ENCODE data around the gene TMEM51. TPM values are rescaled to one million over a fixed set of nuclear protein-coding genes. Genes with fewer than 3 reads are reported as not detected.
A peak's percentile ranks its signal among the peaks of the same experiment; 100 is the strongest.

Gene TMEM51
- total RNA-seq, 2 donors from 2014 or later, result 4.3 to 6.4 TPM

GRCh38 chr1:15251857-15252835, 98.6 kb downstream of the TMEM51 start:
- DNase-seq (ENCODE audit: low spot score), result no peak
- intact Hi-C loops (cut with DNase I), result no loop called here

GRCh38 chr1:15254559-15254958, 101.0 kb downstream of the TMEM51 start:
- intact Hi-C loops (cut with DNase I), result no loop called here

GRCh38 chr1:15255582-15256149, 102.1 kb downstream of the TMEM51 start:
- DNase-seq (ENCODE audit: low spot score), result no peak
- intact Hi-C loops (cut with DNase I), result no loop called here

More at GRCh38 chr1:15254559-15254958, 101.0 kb downstream of the TMEM51 start:
- DNase-seq (ENCODE audit: low spot score), result no peak

- DNase-seq (ENCODE audit: low spot score), result no peak
- intact Hi-C loops (cut with DNase I), result no loop called here
Measured at GRCh38 chr1:15256584-15256983, 103.0 kb downstream of the TMEM51 start.

- DNase-seq (ENCODE audit: low spot score), result no peak
- intact Hi-C loops (cut with DNase I), result no loop called here
Measured at GRCh38 chr1:15257309-15257708, 103.8 kb downstream of the TMEM51 start.

- DNase-seq (ENCODE audit: low spot score), result no peak
- intact Hi-C loops (cut with DNase I), result no loop called here
Measured at GRCh38 chr1:15258833-15259621, 105.5 kb downstream of the TMEM51 start.

DNA sequence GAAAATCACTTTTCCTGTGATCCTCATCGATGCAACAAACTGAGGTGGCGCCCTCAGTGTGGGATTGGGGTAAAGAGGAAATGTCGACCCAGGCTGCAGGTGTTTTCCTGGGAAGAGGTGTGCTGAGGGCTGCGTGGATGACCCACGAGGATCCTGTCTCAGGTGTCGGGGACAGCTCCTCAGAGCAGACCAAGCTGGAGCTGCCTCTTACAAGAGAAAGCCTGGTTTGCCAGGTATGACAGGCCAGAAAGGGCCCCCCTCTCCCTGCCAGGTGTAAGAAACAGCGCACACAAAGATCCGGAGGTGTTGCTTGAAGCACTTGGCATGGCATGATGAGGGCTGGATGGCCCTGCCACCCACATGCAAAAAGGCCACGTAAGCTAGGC, 106.1 kb downstream of the TMEM51 start:
- peak; percentile 57 for DNase-seq (ENCODE audit: low spot score)
- intact Hi-C loops (cut with DNase I), result no loop called here

DNA sequence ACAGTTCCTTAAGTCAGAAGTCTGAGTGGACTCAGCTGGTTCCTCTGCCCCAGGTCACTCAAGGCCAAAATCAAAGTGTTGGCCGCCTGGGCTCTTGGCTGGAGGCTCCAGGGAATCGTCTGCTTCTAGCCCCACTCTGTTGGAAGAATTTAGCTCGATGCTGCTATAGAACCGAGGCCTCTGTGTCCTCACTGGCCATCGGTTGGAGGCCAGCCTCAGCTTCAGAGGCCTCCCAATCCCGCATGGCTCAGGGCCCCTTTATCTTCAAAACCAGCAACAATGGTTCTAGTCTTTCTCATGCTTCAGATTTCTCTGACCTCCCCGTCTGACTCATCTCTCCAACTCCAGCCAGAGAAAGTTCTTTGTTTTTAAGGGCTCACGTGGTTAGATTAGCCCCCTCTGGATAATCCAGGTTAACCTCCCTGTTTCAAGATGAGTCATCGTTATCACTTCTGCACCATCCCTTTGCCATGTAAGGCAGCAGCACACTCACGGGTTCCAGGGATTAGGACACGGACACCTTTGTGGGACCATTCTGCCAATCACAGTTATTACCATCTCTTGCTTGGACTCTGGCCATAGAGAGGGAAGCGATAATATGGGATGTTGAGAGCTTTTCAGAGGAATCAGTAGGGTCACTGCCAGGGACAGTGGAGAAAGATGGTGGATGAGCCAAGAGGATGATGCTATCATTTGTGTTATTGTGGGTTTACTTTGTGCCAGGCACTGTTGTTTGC, 107.0 kb downstream of the TMEM51 start:
- no peak for DNase-seq (ENCODE audit: low spot score)
- intact Hi-C loops (cut with DNase I), result no loop called here

- peak; percentile 83 for DNase-seq (ENCODE audit: low spot score)
- intact Hi-C loops (cut with DNase I), result no loop called here
Measured at GRCh38 chr1:15261155-15262002, 107.8 kb downstream of the TMEM51 start.

DNA sequence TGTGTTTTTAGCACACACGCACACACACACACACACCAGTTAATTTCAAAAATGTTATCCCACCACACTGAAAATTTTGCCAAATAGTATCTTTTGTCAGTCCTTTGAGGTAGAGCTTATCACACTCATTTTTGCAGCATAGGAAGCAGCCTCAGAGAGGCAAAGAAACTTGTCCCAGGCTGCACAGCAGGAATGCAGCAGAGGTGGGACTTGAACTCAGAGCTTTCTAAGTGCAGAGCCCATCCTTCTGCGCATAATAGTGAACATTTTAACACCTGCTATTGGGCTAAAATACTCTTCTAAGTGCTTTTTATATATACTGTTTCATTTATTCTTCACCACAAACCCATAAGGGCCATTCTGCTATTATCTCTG, 108.4 kb downstream of the TMEM51 start:
- no peak for DNase-seq (ENCODE audit: low spot score)
- intact Hi-C loops (cut with DNase I), result no loop called here

- intact Hi-C loops (cut with DNase I), result no loop called here
- no peak for DNase-seq (ENCODE audit: low spot score)
Measured at GRCh38 chr1:15262706-15263105, 109.2 kb downstream of the TMEM51 start.

DNA sequence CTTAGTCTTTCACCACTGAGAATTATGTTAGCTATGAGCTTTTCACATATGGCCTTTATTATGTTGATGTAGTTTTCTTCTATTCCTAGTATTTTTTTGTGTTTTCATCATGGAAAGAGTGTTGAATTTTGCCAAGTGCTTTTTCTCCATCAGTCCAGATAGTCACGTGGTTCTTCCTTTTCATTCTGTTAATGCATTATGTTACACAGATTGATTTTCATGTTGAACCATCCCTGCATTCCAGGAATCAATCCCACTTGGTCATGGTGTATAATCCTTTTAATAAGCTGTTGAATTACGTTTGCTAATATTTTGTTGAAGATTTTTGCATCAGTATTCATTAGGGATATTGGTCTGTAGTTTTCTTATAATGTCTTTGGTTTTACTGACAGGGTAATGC, 111.2 kb downstream of the TMEM51 start:
- intact Hi-C loops (cut with DNase I), result no loop called here
- no peak for DNase-seq (ENCODE audit: low spot score)

Other genes starting within 250 kb of the TMEM51 start
- gene FHAD1, start 93.5 kb downstream of the TMEM51 start, total RNA-seq, result under 1 TPM in 1 of 2 donors, not detected in 1; 0.43 TPM